Hepatocyte (in vitro differentiated cells): ENCODE results near the gene SLC1A2. TPM values are rescaled to one million over a fixed set of nuclear protein-coding genes. Genes with fewer than 3 reads are reported as not detected.

Source experiments
- DNase-seq: peaks from one replicate; pipeline ENCODE4 v3.0.0-alpha.2; 2016; ENCODE audit warnings: low spot score
- H2AFZ ChIP-seq: fragments of 200-600 bp; sonication (generic); 2 replicates; pipeline ENCODE4 v1.6.0; 2016; ENCODE audit warnings: antibody characterized with exemption, mild to moderate bottlenecking
- H3K27ac ChIP-seq: fragments of 200-600 bp; sonication (generic); 2 replicates; pipeline ENCODE4 v1.5.1; 2016; ENCODE audit warnings: mild to moderate bottlenecking
- H3K27me3 ChIP-seq: fragments of 200-600 bp; sonication (generic); 2 replicates; pipeline ENCODE4 v1.6.1; 2016
- H3K36me3 ChIP-seq: fragments of 200-600 bp; sonication (generic); replicated peaks from 2 replicates; pipeline ENCODE4 v1.5.1; 2016; ENCODE audit warnings: low read depth; ENCODE audit not compliant: insufficient read depth
- H3K4me1 ChIP-seq: fragments of 200-600 bp; sonication (generic); 2 replicates; pipeline ENCODE4 v1.5.1; 2016; ENCODE audit warnings: mild to moderate bottlenecking, moderate library complexity; ENCODE audit not compliant: insufficient read depth
- H3K4me2 ChIP-seq: fragments of 200-600 bp; sonication (generic); 2 replicates; pipeline ENCODE4 v1.6.0; 2016
- H3K4me3 ChIP-seq: fragments of 200-600 bp; sonication (generic); 2 replicates; pipeline ENCODE4 v1.5.1; 2016; ENCODE audit warnings: mild to moderate bottlenecking
- H3K79me2 ChIP-seq: fragments of 200-600 bp; sonication (generic); 2 replicates; pipeline ENCODE4 v1.6.0; 2017; ENCODE audit warnings: mild to moderate bottlenecking
- H3K9me2 ChIP-seq: fragments of 200-600 bp; sonication (generic); replicated peaks from 2 replicates; pipeline ENCODE4 v1.6.0; 2017; ENCODE audit warnings: mild to moderate bottlenecking; ENCODE audit not compliant: insufficient read depth
- H3K9me3 ChIP-seq: fragments of 200-600 bp; sonication (generic); 2 replicates; pipeline ENCODE4 v1.5.1; 2016; ENCODE audit warnings: low read depth, mild to moderate bottlenecking
- H4K20me1 ChIP-seq: fragments of 200-600 bp; sonication (generic); 2 replicates; pipeline ENCODE4 v1.6.0; 2016; ENCODE audit warnings: mild to moderate bottlenecking; ENCODE audit not compliant: insufficient read depth, poor library complexity, severe bottlenecking
- CTCF ChIP-seq: fragments of 200-600 bp; sonication (generic); IDR thresholded peaks from 2 replicates; pipeline ENCODE4 v1.5.1; 2016; ENCODE audit warnings: antibody characterized with exemption, mild to moderate bottlenecking; ENCODE audit not compliant: poor library complexity
- EZH2 ChIP-seq: fragments of 200-600 bp; sonication (generic); IDR thresholded peaks from 2 replicates; pipeline ENCODE4 v1.6.1; 2016; ENCODE audit warnings: antibody characterized with exemption, mild to moderate bottlenecking, borderline replicate concordance
- EZH2phosphoT487 ChIP-seq: fragments of 200-600 bp; sonication (generic); IDR thresholded peaks from one replicate; pipeline ENCODE4 v1.6.1; 2018; ENCODE audit warnings: antibody characterized with exemption, mild to moderate bottlenecking, low read depth, moderate library complexity; ENCODE audit not compliant: unreplicated experiment, severe bottlenecking
- WGBS: methylation state at CpG from one replicate; pipeline ENCODE4 v1.1.6; 2016; ENCODE audit warnings: low lambda C conversion rate; ENCODE audit errors: missing lambda C conversion rate; 5-methylcytosine and 5-hydroxymethylcytosine counted together
- polyA plus RNA-seq: library from polyadenylated mRNA; unstranded; fragments of >200 nt; fragmentation: Nextera tagmentation; extraction: Ambion mirVana; gene quantifications from 2 replicates; pipeline ENCODE4 v1.2.1, GENCODE V29; 2016
- total RNA-seq: library from RNA; depleted of rRNA; stranded (reverse); fragments of >200 nt; gene quantifications from 2 replicates; pipeline ENCODE4 v1.2.3, GENCODE V29; 2014

SLC1A2 gene
- total and polyA plus RNA-seq, 2 experiments from 2014 or later: 0.59 to 2.9 TPM

DNA sequence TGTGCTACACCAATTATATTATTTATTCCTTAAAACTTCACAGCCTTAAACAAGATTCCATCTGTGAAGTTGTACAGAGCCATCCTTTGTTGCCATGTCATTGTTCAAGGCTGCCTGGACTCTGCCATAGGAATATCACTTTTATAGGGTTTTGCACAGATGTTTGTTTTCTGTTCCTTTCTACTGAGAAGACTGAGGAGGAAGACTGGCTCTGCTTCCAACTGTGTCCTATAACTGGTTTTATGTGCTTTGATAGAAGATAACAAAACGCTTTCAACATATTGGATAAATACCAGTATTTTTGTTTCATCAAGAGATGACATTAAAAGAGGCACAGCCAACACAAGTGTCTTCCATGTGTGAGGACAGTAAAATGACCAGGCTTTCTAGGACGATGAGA lies 159.8 kb downstream of the SLC1A2 start:
- H3K4me1 ChIP-seq: no peaks in the 10 kb centered on the region
- H4K20me1 ChIP-seq: no peaks in the 10 kb centered on the region

GRCh38 chr11:35257281-35257680 lies 162.1 kb downstream of the SLC1A2 start:
- no peak for DNase-seq
- 74% methylated on average over 2 of the region's 2 CpGs for WGBS
- Histone ChIP-seq H3K9me2 (no peaks in the 10 kb centered on the region), H3K36me3 (no peaks in the 10 kb centered on the region), H3K4me2 (no peak overlapping the region), H3K79me2 (no peaks in the 10 kb centered on the region), H2AFZ (no peak overlapping the region), H3K9me3 (no peaks in the 10 kb centered on the region), H3K27me3 (no peaks in the 10 kb centered on the region), H3K27ac (no peak overlapping the region), H4K20me1 (no peaks in the 10 kb centered on the region), H3K4me3 (no peak overlapping the region), H3K4me1 (no peaks in the 10 kb centered on the region)
- TF ChIP-seq EZH2phosphoT487 (no peak), EZH2 (no peak), CTCF (no peak)

More for the DNA sequence above, 159.8 kb downstream of the SLC1A2 start:
- no peak for DNase-seq
- no peaks in the 10 kb centered on the region for H3K79me2 ChIP-seq
- TF ChIP-seq CTCF (no peak), EZH2 (no peak), EZH2phosphoT487 (no peak)
- H3K36me3 ChIP-seq: no peaks in the 10 kb centered on the region
- WGBS: 73% methylated on average over 2 of the region's 2 CpGs
- H3K9me2 ChIP-seq: no peaks in the 10 kb centered on the region
- no peaks in the 10 kb centered on the region for H3K9me3 ChIP-seq
- no peak overlapping the region for H3K4me2 ChIP-seq
- H2AFZ ChIP-seq: no peak overlapping the region
- H3K4me3 ChIP-seq: no peak overlapping the region
- H3K27ac ChIP-seq: no peak overlapping the region
- H3K27me3 ChIP-seq: no peaks in the 10 kb centered on the region

GRCh38 chr11:35256296-35256695 lies 163.1 kb downstream of the SLC1A2 start:
- no peaks in the 10 kb centered on the region for H3K9me2 ChIP-seq
- H3K4me3 ChIP-seq: no peak overlapping the region
- no peaks in the 10 kb centered on the region for H4K20me1 ChIP-seq
- H3K4me2 ChIP-seq: no peak overlapping the region
- no peaks in the 10 kb centered on the region for H3K36me3 ChIP-seq
- no peak for TF ChIP-seq EZH2phosphoT487
- no peak for TF ChIP-seq CTCF
- no peak for TF ChIP-seq EZH2
- H3K79me2 ChIP-seq: no peaks in the 10 kb centered on the region
- H3K4me1 ChIP-seq: no peaks in the 10 kb centered on the region
- H3K9me3 ChIP-seq: no peaks in the 10 kb centered on the region
- H3K27me3 ChIP-seq: no peaks in the 10 kb centered on the region
- DNase-seq: no peak
- no peak overlapping the region for H3K27ac ChIP-seq
- H2AFZ ChIP-seq: no peak overlapping the region

DNA sequence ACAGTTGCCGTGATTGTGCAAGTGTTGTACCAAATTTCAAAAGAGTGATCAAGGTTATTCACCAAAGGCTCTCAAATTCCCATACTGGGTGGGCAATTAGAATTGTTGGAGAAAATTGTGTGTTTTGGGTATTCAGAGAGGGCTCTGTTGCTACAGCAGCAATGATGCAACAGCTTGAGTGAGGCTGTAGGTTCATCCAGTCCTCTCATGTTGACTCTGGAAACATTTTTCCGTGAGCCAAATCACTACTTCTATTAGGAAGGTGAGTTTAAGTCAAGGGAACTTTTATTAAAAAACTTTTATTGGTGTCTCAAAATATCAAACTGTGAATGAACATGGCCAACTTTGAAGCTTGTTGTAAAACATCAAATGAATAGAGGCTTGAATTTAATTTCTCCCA lies 163.8 kb downstream of the SLC1A2 start:
- 89% methylated on average over 2 of the region's 2 CpGs for WGBS
- no peaks in the 10 kb centered on the region for H3K36me3 ChIP-seq
- no peaks in the 10 kb centered on the region for H3K27me3 ChIP-seq
- H3K4me1 ChIP-seq: no peaks in the 10 kb centered on the region
- no peak overlapping the region for H3K4me2 ChIP-seq
- no peak overlapping the region for H3K27ac ChIP-seq
- H2AFZ ChIP-seq: no peak overlapping the region
- no peaks in the 10 kb centered on the region for H3K9me3 ChIP-seq
- H3K79me2 ChIP-seq: no peaks in the 10 kb centered on the region
- no peak for TF ChIP-seq EZH2phosphoT487
- TF ChIP-seq CTCF: no peak
- TF ChIP-seq EZH2: no peak
- no peak for DNase-seq
- H3K9me2 ChIP-seq: no peaks in the 10 kb centered on the region
- no peaks in the 10 kb centered on the region for H4K20me1 ChIP-seq
- no peak overlapping the region for H3K4me3 ChIP-seq
